GM19438 (cell line): ENCODE data around the gene SLC38A10.

Experiments
- ATAC-seq: cut with Tn5 transposase; IDR thresholded peaks from one replicate; pipeline ENCODE4 v1.9.1; 2021; ENCODE audit warnings: low read depth; ENCODE audit not compliant: unreplicated experiment

SLC38A10 gene

GRCh38 chr17:81331527-81332043 lies 36.5 kb upstream of the SLC38A10 start:
- no peak for ATAC-seq

GRCh38 chr17:81330884-81331245 lies 35.8 kb upstream of the SLC38A10 start:
- no peak for ATAC-seq

DNA sequence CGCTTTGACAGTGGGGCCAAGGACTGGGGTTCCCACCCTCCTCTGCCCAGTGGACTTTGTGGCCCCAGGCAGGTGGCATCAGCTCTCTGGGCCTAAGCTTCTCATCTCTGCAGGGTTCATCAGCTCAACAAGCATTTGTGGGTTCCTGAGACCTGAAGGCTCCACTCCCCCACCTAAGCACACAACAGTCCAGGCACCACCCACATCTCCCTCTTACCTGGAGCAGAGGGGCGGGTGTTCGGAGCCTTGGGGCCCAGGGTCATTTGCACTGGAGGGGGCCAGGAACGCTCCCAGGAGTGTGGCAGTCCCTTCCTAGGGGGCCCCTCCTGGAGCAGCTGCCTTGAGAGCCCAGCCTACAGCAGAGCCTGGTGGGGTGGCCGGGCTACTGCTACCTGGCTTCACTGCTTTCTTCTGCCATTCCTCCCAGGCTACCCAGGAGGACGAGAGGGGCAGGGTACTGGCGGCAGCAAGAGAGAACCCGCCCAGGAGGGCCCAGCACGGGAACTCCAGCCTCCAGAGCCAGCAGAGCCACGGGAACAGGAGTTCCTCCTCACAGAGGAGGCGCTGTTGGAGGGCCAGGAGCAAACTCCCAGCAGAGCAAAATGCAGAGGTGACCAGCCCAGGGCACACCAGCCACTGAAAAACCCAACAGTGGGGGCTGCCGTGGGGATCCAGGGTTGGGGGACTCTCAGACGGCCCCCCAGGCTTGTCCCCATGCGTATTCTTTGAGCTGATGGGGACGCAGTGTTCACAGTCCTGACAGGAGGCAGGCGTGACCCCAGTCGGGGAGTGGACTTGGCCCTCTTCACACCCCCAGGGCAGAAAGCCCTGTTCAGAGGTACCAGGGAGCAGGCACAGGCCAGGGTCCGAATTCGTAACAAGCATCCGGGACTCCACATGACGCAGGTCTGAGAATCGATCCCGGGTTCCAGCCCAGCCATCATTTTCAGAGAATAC lies 35.1 kb upstream of the SLC38A10 start:
- no peak for ATAC-seq

DNA sequence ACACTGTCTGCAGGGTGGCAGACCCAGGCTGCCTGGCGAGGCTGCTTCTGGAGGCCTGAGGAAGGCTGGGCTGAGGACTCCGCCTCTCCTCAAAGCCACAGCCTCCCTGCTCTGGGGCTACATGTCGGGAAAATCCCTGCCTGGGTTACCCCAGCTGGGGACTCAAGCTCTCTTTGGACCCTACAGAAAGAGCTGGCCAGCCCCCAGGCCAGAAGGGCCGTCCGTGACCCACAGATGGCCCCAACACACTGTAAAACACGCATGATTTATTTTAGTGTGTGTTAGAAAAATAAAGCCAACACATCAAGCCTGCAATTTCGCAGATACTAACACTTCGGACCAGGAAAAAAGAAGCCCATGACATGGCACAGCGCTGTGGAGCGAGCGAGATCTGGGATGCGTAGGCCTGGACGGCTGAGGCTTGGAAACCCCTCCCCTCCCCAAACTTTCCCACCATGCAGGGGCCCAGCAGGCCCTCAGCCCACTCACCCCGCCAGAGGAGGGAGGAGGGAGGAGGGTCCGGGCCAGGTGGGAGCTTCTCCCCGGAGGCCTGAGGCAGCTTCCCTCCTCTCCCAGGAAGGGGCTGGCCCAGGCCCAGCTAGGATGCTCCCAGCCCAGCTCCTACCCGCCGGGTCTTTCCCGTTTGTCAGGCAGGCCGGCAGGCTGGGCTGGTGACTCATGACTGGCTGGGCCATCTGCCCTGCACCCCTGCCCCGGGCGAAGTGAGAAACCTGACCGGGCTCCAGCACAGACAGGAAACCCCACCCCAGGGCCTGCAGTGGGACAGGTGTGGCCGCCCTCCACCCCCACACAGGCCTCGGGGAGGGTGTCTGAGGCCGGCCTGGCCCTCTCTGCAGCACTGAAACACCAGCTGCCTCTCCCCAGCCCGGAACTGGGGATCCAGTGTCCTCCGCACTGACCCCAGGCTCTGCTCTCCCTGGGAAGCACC lies 34.1 kb upstream of the SLC38A10 start:
- no peak for ATAC-seq

DNA sequence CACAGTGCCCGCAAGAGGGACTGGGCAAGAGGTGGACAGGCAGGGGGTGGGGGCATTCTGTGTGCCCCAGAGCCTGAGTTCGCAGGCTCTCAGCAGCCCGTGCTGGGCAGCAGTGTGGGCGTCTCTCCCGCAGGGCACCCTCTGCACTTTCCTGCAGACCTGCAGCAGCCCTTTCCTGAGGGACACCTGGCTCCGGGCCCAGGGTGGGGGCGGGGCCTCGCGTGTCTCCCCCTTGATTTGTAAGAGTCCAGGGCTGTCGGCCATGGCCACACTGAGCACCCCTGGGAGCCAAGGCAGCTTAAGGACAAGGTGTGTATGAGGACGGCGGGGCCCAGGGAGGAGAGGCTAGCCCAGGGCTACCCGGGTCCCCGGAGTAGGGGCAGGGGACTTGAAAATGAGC lies 33.4 kb upstream of the SLC38A10 start:
- ATAC-seq = no peak

- no peak for ATAC-seq
Observed at GRCh38 chr17:81325714-81326358, 30.7 kb upstream of the SLC38A10 start.

- no peak for ATAC-seq
Observed at GRCh38 chr17:81324851-81325713, 30.0 kb upstream of the SLC38A10 start.

DNA sequence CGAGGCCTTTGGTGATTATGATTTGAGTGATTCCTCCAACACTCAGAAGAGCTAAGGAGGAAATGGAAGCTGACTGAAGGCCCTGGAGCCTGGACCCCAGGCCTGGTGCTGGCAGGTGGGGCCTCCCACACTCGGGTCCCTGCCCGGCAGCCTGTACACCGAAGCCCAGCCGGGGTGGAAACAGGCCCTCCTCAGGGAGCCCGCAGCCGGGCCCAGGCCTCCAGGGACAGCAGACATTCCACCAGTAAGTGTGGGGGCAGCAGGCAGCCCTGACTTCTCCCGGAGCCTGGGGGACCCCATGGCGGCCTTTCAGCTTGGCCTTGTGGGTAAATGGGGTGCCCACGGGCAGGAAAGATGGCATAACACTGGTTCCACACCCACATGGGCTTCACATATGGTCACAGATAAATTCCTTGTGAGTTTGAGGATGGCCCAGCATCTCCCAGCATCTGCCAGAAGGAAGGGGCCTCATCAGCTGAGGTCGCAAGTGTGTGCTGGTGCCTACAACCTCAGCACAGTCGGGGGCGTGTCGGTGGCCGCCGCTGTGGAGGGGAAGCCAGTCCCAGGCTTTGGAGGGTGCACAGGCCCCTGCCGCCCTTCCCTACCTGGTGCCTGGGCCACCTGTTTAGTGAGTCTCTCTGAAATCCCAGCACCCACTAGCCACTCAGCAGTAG lies 29.2 kb upstream of the SLC38A10 start:
- ATAC-seq = no peak

- no peak for ATAC-seq
Observed at GRCh38 chr17:81323411-81323868, 28.3 kb upstream of the SLC38A10 start.

GRCh38 chr17:81323083-81323369 lies 27.9 kb upstream of the SLC38A10 start:
- no peak for ATAC-seq

DNA sequence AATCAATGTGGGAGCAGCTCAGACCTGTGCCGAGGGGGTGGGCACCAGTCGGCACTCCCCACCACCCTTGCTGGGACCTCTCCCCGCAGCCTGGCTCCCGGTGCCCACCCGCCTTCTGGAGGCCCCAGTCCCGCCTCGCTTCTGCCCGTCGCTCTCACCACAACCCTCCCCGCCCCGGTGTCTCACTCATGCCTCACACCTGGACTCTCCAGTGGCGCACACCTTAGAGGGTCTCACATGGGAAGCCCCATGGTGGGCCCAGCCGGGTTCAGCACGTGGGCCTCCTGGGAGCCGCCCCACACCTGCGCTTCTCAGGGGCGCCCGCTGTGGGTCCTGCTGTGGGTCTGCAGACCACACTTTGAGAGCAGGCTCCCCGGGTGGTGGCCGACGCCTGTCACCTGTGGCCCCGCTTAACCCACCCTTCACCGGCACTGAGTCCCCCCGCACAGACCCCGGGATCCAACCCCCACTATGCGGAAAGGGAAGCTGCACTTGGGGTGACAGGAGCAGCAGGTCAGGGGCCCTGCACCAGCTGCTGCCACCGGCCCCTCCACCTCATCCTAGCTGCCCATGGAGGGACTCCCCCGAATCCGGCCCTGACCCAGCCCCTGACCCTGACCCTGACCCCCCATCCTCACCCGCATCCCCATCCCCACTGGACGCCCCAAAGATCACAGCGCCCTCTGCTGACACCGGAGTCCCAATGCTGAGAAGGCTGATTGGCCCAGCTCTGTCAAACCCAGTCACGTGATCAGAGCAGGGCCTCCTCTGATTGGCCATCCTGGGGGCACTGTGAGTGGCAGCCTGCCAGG lies 27.4 kb upstream of the SLC38A10 start:
- ATAC-seq = no peak

DNA sequence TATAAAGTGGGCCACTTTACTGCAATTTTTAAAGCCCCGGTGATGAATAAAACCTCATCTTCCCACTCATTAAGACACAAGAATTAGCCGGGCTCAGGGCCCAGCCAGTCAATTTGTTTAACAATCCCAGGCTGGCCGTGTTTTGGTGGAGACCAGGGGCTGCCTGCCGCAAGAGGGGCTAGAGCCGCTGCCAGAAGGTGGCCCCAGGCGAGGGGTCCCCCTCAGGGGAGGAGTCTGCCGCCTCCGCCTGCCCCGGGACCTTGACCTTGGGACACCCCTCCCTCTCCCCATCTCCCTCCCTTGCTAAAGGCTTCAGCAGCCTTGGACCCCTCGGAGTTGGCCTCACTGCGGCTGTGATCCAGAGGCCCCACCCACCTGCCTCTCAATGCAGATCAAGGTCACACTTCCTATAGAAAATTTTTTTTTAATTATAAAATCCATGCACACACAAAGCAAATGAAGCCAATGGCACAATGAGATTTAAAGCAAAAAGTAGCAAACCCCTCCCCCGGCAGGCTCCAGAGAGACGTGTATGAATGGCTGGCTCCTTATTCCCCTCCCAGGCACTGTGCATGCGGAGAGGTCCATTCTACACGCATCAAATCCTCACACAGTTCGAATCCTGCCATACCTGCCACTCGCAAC lies 23.0 kb upstream of the SLC38A10 start:
- ATAC-seq = no peak

GRCh38 chr17:81317530-81317821 lies 22.4 kb upstream of the SLC38A10 start:
- no peak for ATAC-seq

GRCh38 chr17:81315885-81316391 lies 20.8 kb upstream of the SLC38A10 start:
- ATAC-seq = no peak

DNA sequence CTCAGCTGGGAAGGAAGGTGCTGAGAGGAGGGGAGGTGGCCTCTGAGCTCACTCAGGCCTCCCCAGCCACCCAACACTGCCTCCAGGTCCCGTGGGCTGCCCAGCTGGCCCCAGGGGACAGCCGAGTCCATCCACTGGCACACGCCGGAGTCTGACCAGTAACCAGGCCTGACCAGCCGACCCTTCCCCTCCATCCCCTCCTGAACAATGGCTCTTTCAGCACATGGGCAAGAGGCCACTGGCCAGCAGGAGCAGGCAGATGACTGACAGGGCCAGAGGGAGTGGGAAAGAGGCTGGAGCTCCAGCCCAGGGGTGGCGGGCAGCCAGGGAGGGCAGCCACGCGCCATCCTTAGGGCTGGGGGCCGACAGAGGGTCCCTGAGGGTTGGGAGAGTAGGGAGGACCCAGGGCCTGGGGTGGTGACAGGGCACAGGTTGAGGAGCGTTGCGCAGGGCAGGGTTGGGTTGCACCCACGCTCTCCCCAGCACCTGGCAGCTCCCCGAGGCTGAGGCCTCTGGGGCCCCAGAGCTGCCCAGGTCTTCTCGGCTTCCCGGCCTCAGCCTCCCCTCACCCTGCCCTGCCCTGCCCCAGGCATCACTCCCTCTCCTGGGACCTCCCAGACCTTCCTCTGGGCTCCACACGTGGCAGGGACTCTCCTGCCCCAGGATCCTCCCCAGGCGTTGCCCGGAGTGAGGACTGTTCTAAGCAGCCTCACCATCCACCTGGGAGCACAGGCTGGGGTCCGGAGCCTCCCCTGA lies 20.2 kb upstream of the SLC38A10 start:
- no peak for ATAC-seq

- no peak for ATAC-seq
Observed at GRCh38 chr17:81314398-81315081, 19.4 kb upstream of the SLC38A10 start.
